Suprapubic skin (tissue), 4 donors: ENCODE results near the gene IL17C. TPM values are rescaled to one million over a fixed set of nuclear protein-coding genes. Genes with fewer than 3 reads are reported as not detected.
A peak's percentile ranks its signal among the peaks of the same experiment; 100 is the strongest.

Experiments used
- DNase-seq, 2 donors: peaks; one replicate each; pipeline ENCODE4 v3.0.0-alpha.2; 2019; ENCODE audit warnings: low spot score in 2 of 2
- H3K27ac ChIP-seq: fragments of 200-600 bp; sonication (generic); one replicate; pipeline ENCODE4 v1.5.1; 2019
- H3K27me3 ChIP-seq: fragments of 200-600 bp; sonication (generic); one replicate; pipeline ENCODE4 v1.5.1; 2019
- H3K36me3 ChIP-seq: fragments of 200-600 bp; sonication (generic); one replicate; pipeline ENCODE4 v1.5.1; 2019
- H3K4me1 ChIP-seq: fragments of 200-600 bp; sonication (generic); one replicate; pipeline ENCODE4 v1.5.1; 2019
- H3K4me3 ChIP-seq: fragments of 200-600 bp; sonication (generic); one replicate; pipeline ENCODE4 v1.5.1; 2019; ENCODE audit warnings: mild to moderate bottlenecking
- H3K9me3 ChIP-seq: fragments of 200-600 bp; sonication (generic); one replicate; pipeline ENCODE4 v1.5.1; 2019
- EP300 ChIP-seq: sonication (generic); formaldehyde crosslinking; IDR thresholded peaks from one replicate; pipeline ENCODE4 v1.6.1; 2017; ENCODE audit warnings: antibody characterized with exemption
- POLR2A ChIP-seq, 2 donors: fragments of 450-650 bp; IDR thresholded peaks; one replicate each; pipeline ENCODE4 v1.6.1; 2017; ENCODE audit warnings: antibody characterized with exemption in 2 of 2, mild to moderate bottlenecking in 2 of 2, moderate library complexity in 2 of 2
- POLR2AphosphoS5 ChIP-seq, 3 donors: sonication (generic); formaldehyde crosslinking; IDR thresholded peaks; one replicate each; pipeline ENCODE4 v1.6.1; 2017; ENCODE audit warnings: antibody characterized with exemption in 3 of 3
- WGBS: methylation state at CpG from one replicate; pipeline ENCODE4 v1.1.5; 2018; 5-methylcytosine and 5-hydroxymethylcytosine counted together
- total RNA-seq, 4 donors: library from RNA; depleted of rRNA; stranded (reverse); fragments of >200 nt; gene quantifications; one replicate each; pipeline ENCODE4 v1.1.0, GENCODE V29; 2016
- TF ChIP-seq, protein P1 (sequence below), 2 donors: fragments of 200-600 bp in 1 of 2; fragments of 450-650 bp in 1 of 2; sonication (generic) in 1 of 2; IDR thresholded peaks; one replicate each; pipeline ENCODE4 v1.5.1; 2016 to 2019; ENCODE audit warnings: antibody characterized with exemption in 2 of 2, mild to moderate bottlenecking in 1 of 2, moderate library complexity in 1 of 2

Gene IL17C
- total RNA-seq, 4 donors from 2014 or later = not detected

DNA sequence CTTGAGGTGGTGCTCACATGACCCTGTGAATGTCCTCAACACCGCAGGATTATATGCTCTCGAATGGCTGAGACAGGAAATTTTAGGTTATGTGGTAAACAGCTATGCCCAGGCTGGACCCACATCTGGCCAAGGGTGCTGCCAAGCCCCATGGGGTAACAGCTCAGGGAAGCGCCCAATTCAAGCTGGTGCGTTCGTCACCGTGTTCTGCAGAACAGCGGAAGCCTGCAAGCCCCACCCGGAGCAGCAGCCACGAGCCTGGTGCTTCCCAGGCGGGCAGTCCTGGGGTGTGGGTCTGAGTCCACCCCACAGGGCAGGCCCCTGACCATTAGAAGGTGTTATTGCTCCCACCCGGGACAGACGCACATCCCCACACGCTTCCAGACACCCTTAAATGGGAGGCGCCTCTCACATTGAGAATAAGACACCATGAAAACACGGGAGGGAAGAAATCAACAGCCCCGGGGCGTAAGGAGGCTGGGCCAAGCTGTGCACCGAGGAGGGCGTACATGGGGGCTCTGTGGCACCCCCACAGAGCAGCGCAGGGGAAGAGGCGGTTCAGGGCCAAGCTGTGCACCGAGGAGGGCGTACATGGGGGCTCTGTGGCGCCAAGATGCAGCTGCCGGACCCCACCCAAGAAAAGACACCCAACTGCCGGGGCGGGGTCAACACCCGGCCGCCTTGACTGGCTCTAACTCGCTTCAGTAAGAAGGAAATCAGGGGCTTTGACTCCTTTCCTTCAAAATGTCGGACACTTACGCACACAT lies 15.4 kb downstream of the IL17C start:
- no peak overlapping the region for H3K27ac ChIP-seq
- H3K36me3 ChIP-seq = peaks cover 25% of the 10 kb centered on the region
- H3K4me3 ChIP-seq = no peak overlapping the region
- no peak for DNase-seq
- TF ChIP-seq EP300 = no peak
- TF ChIP-seq POLR2AphosphoS5 (IDR thresholded peaks at IDR 0.05) = no peak
- no peak for TF ChIP-seq POLR2A (IDR thresholded peaks at IDR 0.05)
- TF ChIP-seq, protein P1, sequence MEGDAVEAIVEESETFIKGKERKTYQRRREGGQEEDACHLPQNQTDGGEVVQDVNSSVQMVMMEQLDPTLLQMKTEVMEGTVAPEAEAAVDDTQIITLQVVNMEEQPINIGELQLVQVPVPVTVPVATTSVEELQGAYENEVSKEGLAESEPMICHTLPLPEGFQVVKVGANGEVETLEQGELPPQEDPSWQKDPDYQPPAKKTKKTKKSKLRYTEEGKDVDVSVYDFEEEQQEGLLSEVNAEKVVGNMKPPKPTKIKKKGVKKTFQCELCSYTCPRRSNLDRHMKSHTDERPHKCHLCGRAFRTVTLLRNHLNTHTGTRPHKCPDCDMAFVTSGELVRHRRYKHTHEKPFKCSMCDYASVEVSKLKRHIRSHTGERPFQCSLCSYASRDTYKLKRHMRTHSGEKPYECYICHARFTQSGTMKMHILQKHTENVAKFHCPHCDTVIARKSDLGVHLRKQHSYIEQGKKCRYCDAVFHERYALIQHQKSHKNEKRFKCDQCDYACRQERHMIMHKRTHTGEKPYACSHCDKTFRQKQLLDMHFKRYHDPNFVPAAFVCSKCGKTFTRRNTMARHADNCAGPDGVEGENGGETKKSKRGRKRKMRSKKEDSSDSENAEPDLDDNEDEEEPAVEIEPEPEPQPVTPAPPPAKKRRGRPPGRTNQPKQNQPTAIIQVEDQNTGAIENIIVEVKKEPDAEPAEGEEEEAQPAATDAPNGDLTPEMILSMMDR (IDR thresholded peaks at IDR 0.05) = no peak
- no peaks in the 10 kb centered on the region for H3K27me3 ChIP-seq
- H3K4me1 ChIP-seq = peaks cover 26% of the 10 kb centered on the region
- WGBS = 75% methylated on average over 32 of the region's 32 CpGs
- H3K9me3 ChIP-seq = no peaks in the 10 kb centered on the region

DNA sequence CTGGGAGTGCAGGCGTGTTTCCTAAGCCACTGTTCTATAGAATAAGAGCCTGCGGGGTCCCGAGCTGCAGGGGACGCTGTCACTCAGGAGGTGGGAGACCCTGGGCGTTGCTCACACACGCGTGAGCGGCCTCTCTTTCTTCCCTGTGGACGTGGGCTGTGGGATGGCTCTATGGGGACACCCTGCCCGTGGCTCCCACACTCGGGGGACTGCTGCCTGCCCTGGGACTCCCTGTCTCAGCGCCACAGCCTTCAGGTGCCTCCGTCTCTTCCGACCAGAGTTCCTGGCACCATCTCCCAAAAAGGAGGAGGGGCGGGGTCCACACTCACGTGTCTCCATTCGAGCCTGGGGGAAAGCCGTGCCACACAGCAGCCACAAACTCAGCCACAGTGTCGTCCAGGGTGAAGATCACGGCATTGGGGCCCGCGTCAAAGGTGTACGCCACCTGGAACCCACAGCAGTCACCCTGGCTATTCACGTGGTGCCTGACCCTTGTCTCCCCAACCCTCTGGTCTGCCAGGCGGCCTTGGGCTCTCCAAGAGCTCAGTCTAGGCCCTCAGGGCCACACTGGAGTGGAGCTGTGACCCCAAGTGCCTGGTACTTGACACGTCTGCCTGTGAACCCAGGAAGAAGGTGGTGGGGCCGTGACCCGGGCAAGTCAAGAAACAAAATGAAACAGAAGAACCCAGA lies 16.1 kb downstream of the IL17C start:
- Histone ChIP-seq H3K27me3 (no peaks in the 10 kb centered on the region), H3K4me1 (peaks cover 22% of the 10 kb centered on the region), H3K4me3 (no peak overlapping the region), H3K27ac (no peak overlapping the region), H3K9me3 (no peaks in the 10 kb centered on the region), H3K36me3 (peaks cover 25% of the 10 kb centered on the region)
- TF ChIP-seq, protein P1 (IDR thresholded peaks at IDR 0.05) = no peak
- no peak for TF ChIP-seq POLR2AphosphoS5 (IDR thresholded peaks at IDR 0.05)
- no peak for TF ChIP-seq EP300
- no peak for TF ChIP-seq POLR2A (IDR thresholded peaks at IDR 0.05)
- DNase-seq = no peak
- WGBS = 83% methylated on average over 14 of the region's 28 CpGs

DNA sequence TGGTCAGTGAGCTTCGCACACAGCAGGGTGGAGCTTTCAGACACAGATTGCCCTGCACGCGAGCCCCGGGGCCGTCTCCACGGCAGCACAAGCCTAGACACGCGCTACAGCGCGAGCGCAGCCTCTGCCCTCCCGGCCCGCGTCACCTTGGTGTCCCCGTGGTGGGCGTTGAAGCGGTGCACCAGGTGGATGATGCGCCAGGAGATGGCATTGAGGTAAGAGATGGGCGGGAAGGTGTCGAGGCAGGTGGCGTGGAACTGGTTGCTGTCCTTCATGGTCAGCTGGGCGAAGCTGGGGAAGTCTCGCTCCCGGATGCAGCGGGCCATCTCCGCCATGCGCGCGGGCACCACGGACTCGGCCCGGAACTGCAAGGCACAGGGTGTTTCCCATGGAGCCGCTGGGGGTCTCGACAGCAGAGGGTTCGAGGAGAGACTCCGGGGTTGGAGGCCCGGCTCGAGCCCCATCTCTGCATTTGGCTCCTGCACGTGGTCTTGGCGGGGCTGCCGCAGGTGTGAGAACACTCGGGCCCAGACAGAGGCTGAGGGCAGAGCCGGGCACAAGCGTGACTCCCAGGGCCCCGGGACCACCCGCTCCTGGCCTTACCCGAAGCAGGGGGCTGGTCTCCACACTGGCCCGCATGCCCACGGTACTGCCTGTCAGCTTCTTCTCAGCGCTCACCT lies 16.8 kb downstream of the IL17C start:
- Histone ChIP-seq H3K27ac (no peak overlapping the region), H3K27me3 (no peaks in the 10 kb centered on the region), H3K36me3 (peaks cover 25% of the 10 kb centered on the region), H3K4me1 (peaks cover 15% of the 10 kb centered on the region), H3K4me3 (no peak overlapping the region), H3K9me3 (no peaks in the 10 kb centered on the region)
- peak in 1 of 2 donors; percentile 81 for DNase-seq
- WGBS = 98% methylated on average over 23 of the region's 50 CpGs
- TF ChIP-seq, protein P1 (IDR thresholded peaks at IDR 0.05) = no peak
- TF ChIP-seq POLR2A (IDR thresholded peaks at IDR 0.05) (no peak), EP300 (no peak), POLR2AphosphoS5 (IDR thresholded peaks at IDR 0.05) (no peak)

DNA sequence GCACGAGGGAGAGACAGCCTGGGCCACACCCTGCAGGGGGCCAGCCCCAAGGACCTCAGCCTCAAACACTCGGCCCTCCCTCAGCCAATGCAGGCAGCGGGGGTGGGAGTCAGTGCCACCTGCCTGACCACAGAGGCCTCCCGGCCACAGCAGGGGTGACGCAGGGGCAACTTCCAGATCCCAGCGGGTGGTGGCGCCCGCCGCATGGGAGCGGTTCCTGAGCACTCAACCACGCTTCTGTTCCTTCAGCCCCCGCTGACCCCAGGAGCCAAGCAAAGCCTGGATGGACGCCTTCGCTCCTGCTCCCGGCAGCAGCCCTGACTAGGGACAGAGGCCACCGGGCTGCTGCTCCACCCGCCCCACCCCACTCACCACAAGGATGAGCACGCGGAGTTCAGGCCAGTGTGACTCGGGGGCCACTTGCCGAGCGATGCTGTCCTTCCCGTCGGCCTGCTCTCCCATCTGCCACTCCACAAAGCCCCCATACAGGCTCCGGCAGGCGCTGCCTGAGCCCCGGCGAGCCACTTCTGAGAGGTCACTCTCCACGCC lies 17.4 kb downstream of the IL17C start:
- Histone ChIP-seq H3K27ac (no peak overlapping the region), H3K4me1 (peaks cover 10% of the 10 kb centered on the region), H3K36me3 (peaks cover 25% of the 10 kb centered on the region), H3K9me3 (no peaks in the 10 kb centered on the region), H3K4me3 (no peak overlapping the region), H3K27me3 (no peaks in the 10 kb centered on the region)
- WGBS = 100% methylated on average over 2 of the region's 29 CpGs
- no peak for DNase-seq
- TF ChIP-seq POLR2AphosphoS5 (IDR thresholded peaks at IDR 0.05) = no peak
- no peak for TF ChIP-seq POLR2A (IDR thresholded peaks at IDR 0.05)

DNA sequence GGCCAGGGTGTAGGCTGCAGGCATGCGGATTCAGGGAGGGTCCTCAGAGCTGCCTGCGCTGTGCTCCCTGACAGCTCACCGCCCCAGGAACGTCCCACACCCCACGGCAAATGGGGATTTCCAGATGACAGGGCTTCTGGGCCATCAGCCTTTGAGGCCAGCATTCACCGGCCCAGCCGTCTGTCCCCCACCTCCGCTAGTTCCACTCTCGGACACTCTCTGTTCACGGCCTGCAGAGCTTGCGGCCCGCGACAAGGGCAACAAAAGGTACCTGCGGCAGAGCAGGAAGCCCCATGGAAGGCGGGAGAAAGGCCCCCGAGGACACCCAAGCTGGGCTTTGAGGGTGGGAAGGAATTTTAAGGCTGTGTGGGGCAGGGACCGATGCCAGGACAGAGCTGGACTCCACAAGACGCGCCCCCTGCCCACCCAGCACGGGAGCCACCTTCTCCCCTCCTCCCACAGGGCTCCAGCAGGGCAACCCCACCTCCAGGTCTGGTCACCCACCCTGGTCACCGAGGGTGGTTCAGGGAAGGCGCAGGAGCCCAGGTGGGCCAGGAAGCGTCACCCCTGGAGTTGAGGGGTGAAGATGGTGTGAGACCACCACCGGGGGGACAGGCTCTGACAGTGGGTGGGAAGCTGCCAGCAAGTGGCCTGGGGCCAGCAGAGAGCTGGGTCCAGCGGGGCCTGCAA lies 18.1 kb downstream of the IL17C start:
- Histone ChIP-seq H3K9me3 (no peaks in the 10 kb centered on the region), H3K27ac (no peak overlapping the region), H3K36me3 (peaks cover 25% of the 10 kb centered on the region), H3K4me3 (no peak overlapping the region), H3K4me1 (peaks cover 10% of the 10 kb centered on the region), H3K27me3 (no peaks in the 10 kb centered on the region)
- 82% methylated on average over 14 of the region's 25 CpGs for WGBS
- TF ChIP-seq POLR2A (IDR thresholded peaks at IDR 0.05) = no peak
- TF ChIP-seq, protein P1 (IDR thresholded peaks at IDR 0.05) = no peak
- DNase-seq = no peak
